G401 (cell line): ENCODE results near the gene SYT3. TPM values are rescaled to one million over a fixed set of nuclear protein-coding genes. Genes with fewer than 3 reads are reported as not detected.

Experiments used
- total RNA-seq: library from RNA; depleted of rRNA; stranded (reverse); fragments of >200 nt; shearing (Covaris generic); gene quantifications from 2 replicates; pipeline ENCODE4 v1.2.3, GENCODE V29; 2014; rRNA removed

SYT3 gene
- total RNA-seq, 1 experiment from 2014 or later = 2.7 TPM

Other genes with a start within 250 kb of the SYT3 start
- gene SPIB, start 220.9 kb downstream of the SYT3 start, total RNA-seq = 0.44 TPM in 1 of 2 replicates, not detected in the other
- 0.55 TPM in 1 of 2 replicates, not detected in the other for gene MYBPC2, start 207.0 kb downstream of the SYT3 start, total RNA-seq
- gene EMC10, start 163.4 kb downstream of the SYT3 start, total RNA-seq = 104 and 113 TPM in 2 replicates
- gene GARIN5A, start 163.0 kb downstream of the SYT3 start, total RNA-seq = 0.10 and 1.5 TPM in 2 replicates
- 13.6 and 33.3 TPM in 2 replicates for gene JOSD2, start 128.7 kb downstream of the SYT3 start, total RNA-seq
- gene ASPDH, start 126.0 kb downstream of the SYT3 start, total RNA-seq = not detected in 2 replicates
- gene LRRC4B, start 71.4 kb downstream of the SYT3 start, total RNA-seq = 16.5 and 19.2 TPM in 2 replicates
- 10.0 and 13.1 TPM in 2 replicates for gene C19orf81, start 9.6 kb upstream of the SYT3 start, total RNA-seq
- 14.0 and 16.4 TPM in 2 replicates for gene SHANK1, start 79.9 kb upstream of the SYT3 start, total RNA-seq
- gene CLEC11A, start 83.5 kb upstream of the SYT3 start, total RNA-seq = 91.4 and 132 TPM in 2 replicates
- not detected in 2 replicates for gene GPR32, start 130.6 kb upstream of the SYT3 start, total RNA-seq
- gene ACP4, start 150.5 kb upstream of the SYT3 start, total RNA-seq = not detected in 2 replicates
- gene KLK1, start 183.9 kb upstream of the SYT3 start, total RNA-seq = not detected in 2 replicates
- gene KLK15, start 193.7 kb upstream of the SYT3 start, total RNA-seq = not detected in 2 replicates
- gene KLK3, start 215.0 kb upstream of the SYT3 start, total RNA-seq = not detected in 2 replicates
- not detected in 2 replicates for gene KLK2, start 233.6 kb upstream of the SYT3 start, total RNA-seq